GM18907 (cell line): ENCODE results near the gene PFN4.
A peak's percentile ranks its signal among the peaks of the same experiment; 100 is the strongest.
"Not testable (repeated sequence)": the region's sequence is repeated elsewhere in the genome, so short reads cannot be mapped to it uniquely, and the experiment has no call there.

Experiments used
- ATAC-seq: cut with Tn5 transposase; IDR thresholded peaks from one replicate; pipeline ENCODE4 v1.9.1; 2021; ENCODE audit warnings: mild to moderate bottlenecking, moderate library complexity; ENCODE audit not compliant: unreplicated experiment

PFN4 gene, protein sequence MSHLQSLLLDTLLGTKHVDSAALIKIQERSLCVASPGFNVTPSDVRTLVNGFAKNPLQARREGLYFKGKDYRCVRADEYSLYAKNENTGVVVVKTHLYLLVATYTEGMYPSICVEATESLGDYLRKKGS

GRCh38 chr2:24123195-24123921, at the start of gene PFN4, which contains the start of gene FAM228B:
Gene PFN4 (minus strand): TSS chr2:24123334. CDS start chr2:24122535, 799 bp downstream.
Gene FAM228B (plus strand): TSS chr2:24123469. CDS start chr2:24124362, 893 bp downstream.
- peak; percentile 93 for ATAC-seq

- no peak for ATAC-seq
Observed at GRCh38 chr2:24169023-24169422, 45.9 kb upstream of the PFN4 start.

DNA sequence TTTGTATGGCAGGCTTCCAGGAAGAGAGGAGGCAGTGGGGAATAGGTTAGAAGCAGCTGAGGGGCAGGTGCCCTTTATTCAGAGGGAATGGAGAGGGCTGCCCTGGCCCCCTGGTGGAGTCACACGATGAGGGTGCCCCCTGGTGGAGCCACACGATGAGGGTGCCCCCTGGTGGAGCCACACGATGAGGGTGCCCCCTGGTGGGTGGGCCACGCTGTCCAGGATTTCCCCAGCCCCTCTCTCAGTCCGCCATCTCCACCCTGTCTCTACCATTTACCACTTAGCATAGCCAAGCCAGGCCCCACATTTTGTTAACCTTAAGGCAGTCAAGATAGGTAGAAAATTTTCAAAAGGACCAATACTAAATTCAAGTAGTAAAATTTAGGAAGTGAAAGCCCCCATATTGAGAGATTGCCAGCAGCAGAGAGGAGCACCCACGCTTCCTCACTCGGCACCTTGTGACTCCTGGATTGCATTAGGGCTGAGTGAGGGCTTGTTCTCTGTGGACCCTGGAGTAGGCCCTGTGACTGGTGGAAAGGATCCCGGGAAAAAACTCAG, 41.4 kb upstream of the PFN4 start:
- ATAC-seq, result peak; percentile 60

GRCh38 chr2:24163601-24164000, 40.5 kb upstream of the PFN4 start:
- ATAC-seq, result no peak

DNA sequence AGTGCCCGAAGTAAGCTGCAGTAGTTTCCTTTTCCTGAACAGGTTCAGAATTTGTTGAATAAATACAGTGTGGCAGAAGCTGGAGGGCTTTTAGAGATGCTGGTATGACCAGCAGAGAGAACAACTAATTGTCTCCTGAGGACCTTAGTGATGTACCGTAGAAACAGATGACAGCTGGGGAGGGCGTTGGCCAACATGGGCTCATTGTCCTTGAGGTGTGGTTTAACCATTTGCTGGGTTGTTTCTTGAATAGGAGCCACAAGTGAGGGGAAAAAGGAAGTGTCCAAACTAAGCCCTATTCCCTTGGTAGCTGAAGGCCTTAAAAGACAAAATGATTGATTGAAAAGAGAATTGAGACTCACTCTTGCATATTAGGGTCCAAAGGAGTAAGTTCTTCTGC, 40.1 kb upstream of the PFN4 start:
- ATAC-seq, result no peak

DNA sequence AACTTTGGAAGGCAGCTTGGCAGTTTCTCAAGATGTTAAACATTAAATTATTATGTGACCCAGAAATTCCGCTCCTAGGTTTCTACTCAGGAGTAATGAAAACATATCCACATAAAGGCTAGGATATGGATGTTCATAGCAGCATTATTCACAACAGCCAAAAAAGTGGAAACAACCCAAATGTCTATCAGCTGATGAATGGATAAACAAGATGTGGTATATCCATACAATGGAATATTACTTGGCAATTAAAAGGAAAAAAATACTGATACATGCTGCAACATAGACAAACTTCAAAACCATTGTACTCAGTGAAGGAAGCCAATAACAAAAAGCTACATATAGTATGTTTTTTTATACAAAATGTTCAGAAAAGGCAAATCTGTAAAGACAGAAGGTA, 39.4 kb upstream of the PFN4 start:
- ATAC-seq, result no peak

DNA sequence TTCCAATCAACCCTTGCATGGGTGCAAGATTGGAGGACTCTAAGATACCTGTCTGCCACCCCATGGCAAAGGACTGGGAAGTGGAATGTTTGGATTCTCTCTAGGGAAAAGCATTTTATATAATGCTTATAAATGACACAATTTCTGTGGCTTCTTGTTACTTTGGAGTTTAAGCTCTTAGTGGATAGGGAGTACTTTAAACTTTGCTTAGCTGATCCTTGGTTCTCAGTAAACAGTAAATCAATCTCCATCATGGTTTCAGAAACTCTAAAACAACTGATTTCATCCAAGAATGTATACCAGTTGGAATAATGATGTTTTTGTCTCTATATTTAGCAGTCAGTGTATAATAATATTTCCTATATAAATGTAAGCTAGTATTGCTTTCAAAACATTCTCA, 37.6 kb upstream of the PFN4 start:
- ATAC-seq, result no peak

DNA sequence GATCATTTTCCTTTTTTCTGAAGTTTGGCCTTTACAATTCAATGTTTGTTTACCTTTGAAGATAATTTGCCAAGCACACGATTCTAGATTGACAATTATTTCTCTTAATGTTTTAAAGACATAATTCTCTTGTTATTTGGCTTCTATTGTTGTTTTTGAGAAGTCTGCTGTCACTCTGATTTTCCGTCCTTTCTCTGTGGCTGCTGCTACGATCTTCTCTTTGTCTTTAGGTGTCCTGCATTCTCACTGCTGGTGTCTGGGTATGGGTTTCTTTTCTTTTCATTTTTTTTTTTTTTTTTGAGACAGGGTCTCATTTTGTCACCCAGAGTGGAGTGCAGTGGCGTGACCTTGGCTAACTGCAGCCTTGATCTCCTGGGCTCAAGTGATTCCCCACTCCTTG, 36.6 kb upstream of the PFN4 start:
- ATAC-seq, result no peak

DNA sequence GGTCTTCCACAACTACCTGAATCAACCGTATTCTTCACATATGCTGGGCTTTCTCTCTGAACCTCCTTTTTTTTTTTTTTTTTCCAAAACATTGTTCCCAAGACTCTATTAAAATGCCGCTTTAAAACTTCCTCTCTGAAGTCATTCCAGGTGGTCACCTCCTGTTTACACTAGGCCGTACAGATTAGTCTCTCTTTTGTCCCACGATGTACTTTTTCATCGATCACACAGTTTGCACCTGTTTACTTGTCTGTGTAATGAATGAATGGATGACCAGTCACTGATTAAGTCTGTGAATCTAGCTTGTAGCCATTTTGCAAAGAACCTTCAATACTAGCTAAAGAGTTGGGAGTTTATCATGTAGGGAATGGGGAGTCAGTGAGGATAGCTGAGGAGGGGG, 35.0 kb upstream of the PFN4 start:
- no peak for ATAC-seq

- ATAC-seq, result no peak
Observed at GRCh38 chr2:24153478-24153877, 30.3 kb upstream of the PFN4 start.

GRCh38 chr2:24152413-24153197, 29.5 kb upstream of the PFN4 start:
- ATAC-seq, result no peak

DNA sequence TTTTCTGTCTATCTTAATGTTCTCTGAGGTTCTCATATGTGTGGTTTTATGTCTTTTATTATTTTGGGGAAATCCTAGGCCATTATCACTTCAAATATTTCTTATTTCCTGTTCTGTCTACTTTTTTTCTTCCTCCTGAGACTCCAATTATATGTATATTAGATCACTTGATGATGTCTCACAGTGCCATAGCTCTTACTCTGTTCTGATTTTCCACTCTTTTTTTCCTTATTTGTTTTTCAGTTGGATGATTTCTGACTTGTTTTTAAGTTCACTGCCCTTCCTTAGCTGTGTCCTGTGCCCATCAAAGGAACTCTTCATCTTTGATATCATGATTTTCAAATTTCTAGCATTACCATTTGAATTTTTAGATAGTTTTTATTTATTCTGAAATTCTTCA, 24.2 kb upstream of the PFN4 start:
- no peak for ATAC-seq

DNA sequence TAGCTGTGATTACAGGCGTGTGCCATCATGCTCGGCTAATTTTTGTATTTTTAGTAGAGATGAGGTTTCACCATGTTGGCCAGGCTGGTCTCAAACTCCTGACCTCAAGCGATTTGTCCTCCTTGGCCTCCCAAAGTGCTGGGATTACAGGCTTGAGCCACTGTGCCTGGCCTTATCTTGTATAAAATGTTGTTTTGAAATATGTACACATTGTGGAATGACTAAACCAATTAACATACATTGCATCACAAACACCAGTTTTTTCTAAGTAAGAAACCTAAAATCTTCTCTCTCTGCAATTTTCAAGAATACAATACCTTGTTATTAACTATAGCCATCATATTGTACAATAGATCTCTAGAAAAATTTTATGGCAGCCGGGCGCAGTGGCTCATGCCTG, 17.2 kb upstream of the PFN4 start:
- not testable (repeated sequence) for ATAC-seq

DNA sequence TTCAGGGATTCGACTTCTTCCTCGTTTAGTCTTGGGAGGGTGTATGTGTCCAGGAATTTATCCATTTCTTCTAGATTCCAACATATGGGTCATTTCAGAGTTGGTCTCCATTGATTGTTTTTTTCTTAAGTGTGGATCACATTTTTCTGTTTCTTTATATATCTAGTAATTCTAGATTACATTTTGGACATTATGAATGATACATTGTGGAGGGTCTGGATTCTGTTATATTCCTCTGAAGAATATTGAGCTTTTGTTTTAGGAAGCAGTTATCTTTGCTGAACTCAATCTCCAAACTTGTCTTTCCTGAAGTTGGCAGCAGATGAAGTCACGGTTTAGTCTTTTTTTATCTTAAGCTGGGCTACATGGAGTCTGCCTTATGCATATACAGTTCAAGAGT, 9.4 kb upstream of the PFN4 start:
- no peak for ATAC-seq

DNA sequence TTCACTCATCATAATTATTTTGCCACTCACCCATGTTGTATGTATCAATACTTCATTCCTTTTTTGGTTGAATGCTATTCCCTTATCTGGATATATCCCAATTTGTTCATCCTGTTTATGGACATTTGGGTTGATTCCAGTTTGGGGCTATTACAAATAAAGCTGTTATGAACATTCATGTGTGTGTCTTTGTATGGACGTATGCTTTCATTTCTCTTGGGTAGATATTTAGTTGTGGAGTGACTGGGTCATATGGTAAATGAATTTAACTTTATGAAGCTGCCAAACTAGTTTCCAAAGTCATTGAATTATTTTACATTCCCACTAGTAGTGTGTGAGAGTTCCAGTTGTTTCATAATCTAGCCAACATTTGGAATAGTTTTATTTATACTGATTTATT, 2.8 kb upstream of the PFN4 start:
- ATAC-seq, result no peak

DNA sequence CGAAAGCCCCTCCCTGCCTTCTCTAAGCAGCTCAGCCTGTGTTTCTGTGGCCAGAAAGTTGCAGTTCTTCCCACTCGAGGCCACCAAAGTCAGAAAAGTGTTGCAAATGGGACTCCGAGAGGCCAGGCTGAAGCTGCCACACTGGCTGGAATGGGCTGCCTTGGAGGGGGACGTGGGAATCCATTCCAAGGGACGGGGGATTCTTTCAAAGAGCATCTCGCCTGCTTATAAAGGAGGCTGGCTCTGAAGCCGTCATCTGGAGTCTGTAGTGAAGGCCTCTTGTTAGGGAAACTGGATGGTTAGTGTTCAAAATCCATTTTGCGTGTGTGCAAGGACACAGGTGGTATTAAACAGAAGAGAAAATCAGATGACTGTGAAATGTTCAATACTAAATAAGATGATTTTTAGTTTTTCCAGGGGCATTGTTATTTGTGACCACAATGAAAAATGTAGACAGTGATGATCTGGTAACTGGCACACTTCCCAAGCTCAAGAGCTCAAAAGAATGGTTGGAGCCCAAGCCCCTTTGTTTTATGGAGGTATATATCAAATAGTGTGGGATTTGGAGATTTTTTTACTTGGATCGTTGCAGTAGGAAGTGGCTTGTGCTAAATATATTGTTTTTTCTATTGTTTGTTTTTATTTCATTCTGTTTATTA, 917 bp upstream of the PFN4 start:
- peak; percentile 16 for ATAC-seq

GRCh38 chr2:24122366-24123194, 554 bp downstream of the PFN4 start:
- ATAC-seq, result no peak

- no peak for ATAC-seq
Observed at GRCh38 chr2:24121469-24121868, 1.7 kb downstream of the PFN4 start.

DNA sequence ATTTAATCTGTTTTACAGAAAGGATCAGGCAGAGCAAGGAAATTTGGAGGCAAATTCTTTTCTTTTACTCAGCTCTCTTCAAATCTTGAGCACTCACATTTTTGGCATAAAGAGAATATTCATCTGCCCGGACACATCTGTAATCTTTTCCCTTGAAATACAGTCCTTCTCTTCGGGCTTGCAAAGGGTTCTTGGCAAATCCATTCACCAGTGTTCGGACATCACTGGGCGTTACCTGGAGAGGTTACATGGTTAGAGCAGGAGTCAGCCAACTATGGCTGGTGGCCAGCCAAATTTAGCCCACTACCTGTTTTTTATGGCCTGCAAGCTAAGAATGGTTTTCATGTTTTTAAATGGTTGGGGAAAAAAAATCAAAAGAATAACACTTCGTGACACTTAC, 2.1 kb downstream of the PFN4 start:
- ATAC-seq, result no peak

- ATAC-seq, result no peak
Observed at GRCh38 chr2:24117902-24118301, 5.2 kb downstream of the PFN4 start.
